ENCODE results near the gene C1QTNF8. TPM values are rescaled to one million over a fixed set of nuclear protein-coding genes. Genes with fewer than 3 reads are reported as not detected.

Gene C1QTNF8
- total RNA-seq, 1 donor from 2014 or later = not detected

- Mint-ChIP-seq H3K4me1 (no peaks in the 10 kb centered on the region), H3K36me3 (ENCODE audit: low read depth) (no peaks in the 10 kb centered on the region), H3K9me3 (no peaks in the 10 kb centered on the region), H3K27me3 (no peaks in the 10 kb centered on the region), H3K4me3 (no peak overlapping the region), H3K27ac (no peak overlapping the region)
- intact Hi-C loops (cut with micrococcal nuclease) = no loop called here
- no peak for DNase-seq
These were observed 20.5 kb downstream of the C1QTNF8 start for GRCh38 chr16:1075546-1075945.

GRCh38 chr16:1074379-1074649, 21.7 kb downstream of the C1QTNF8 start:
- intact Hi-C loops (cut with micrococcal nuclease) = no loop called here

GRCh38 chr16:1073566-1074378, 22.3 kb downstream of the C1QTNF8 start:
- Mint-ChIP-seq H3K27ac (no peak overlapping the region), H3K27me3 (no peaks in the 10 kb centered on the region), H3K4me1 (no peaks in the 10 kb centered on the region), H3K36me3 (ENCODE audit: low read depth) (no peaks in the 10 kb centered on the region), H3K9me3 (no peaks in the 10 kb centered on the region), H3K4me3 (no peak overlapping the region)
- no peak for DNase-seq
- intact Hi-C loops (cut with micrococcal nuclease) = no loop called here

More at GRCh38 chr16:1074379-1074649, 21.7 kb downstream of the C1QTNF8 start:
- no peak for DNase-seq
- no peaks in the 10 kb centered on the region for H3K4me1 Mint-ChIP-seq
- H3K27me3 Mint-ChIP-seq = no peaks in the 10 kb centered on the region
- H3K9me3 Mint-ChIP-seq = no peaks in the 10 kb centered on the region
- H3K27ac Mint-ChIP-seq = no peak overlapping the region
- H3K4me3 Mint-ChIP-seq = no peak overlapping the region
- H3K36me3 Mint-ChIP-seq (ENCODE audit: low read depth) = no peaks in the 10 kb centered on the region

- Mint-ChIP-seq H3K4me1 (no peaks in the 10 kb centered on the region), H3K4me3 (no peak overlapping the region), H3K27me3 (no peaks in the 10 kb centered on the region), H3K9me3 (no peaks in the 10 kb centered on the region), H3K36me3 (ENCODE audit: low read depth) (no peaks in the 10 kb centered on the region), H3K27ac (no peak overlapping the region)
- no peak for DNase-seq
- intact Hi-C loops (cut with micrococcal nuclease) = no loop called here
These were observed 22.8 kb downstream of the C1QTNF8 start for GRCh38 chr16:1073262-1073558.

GRCh38 chr16:1072526-1073261, 23.4 kb downstream of the C1QTNF8 start, which contains the start of gene SSTR5:
Gene SSTR5 (plus strand): TSS chr16:1072747. CDS start chr16:1078869, 6,122 bp downstream.
- Mint-ChIP-seq H3K4me1 (no peaks in the 10 kb centered on the region), H3K36me3 (ENCODE audit: low read depth) (no peaks in the 10 kb centered on the region), H3K27me3 (peaks cover under 1% of the 10 kb centered on the region), H3K4me3 (no peak within 1 kb of the TSS), H3K9me3 (no peaks in the 10 kb centered on the region), H3K27ac (no peak within 1 kb of the TSS)
- intact Hi-C loops (cut with micrococcal nuclease) = no loop called here
- DNase-seq = no peak

- Mint-ChIP-seq H3K36me3 (ENCODE audit: low read depth) (no peaks in the 10 kb centered on the region), H3K9me3 (no peaks in the 10 kb centered on the region), H3K4me3 (no peak overlapping the region), H3K27me3 (peaks cover 3% of the 10 kb centered on the region), H3K4me1 (no peaks in the 10 kb centered on the region), H3K27ac (no peak overlapping the region)
- intact Hi-C loops (cut with micrococcal nuclease) = no loop called here
- no peak for DNase-seq
These were observed 24.4 kb downstream of the C1QTNF8 start for GRCh38 chr16:1071561-1072225.

GRCh38 chr16:1070864-1071408, 25.1 kb downstream of the C1QTNF8 start:
- Mint-ChIP-seq H3K4me1 (no peaks in the 10 kb centered on the region), H3K27ac (no peak overlapping the region), H3K36me3 (ENCODE audit: low read depth) (no peaks in the 10 kb centered on the region), H3K4me3 (no peak overlapping the region), H3K27me3 (peaks cover 3% of the 10 kb centered on the region), H3K9me3 (no peaks in the 10 kb centered on the region)
- intact Hi-C loops (cut with micrococcal nuclease) = no loop called here
- DNase-seq = no peak

GRCh38 chr16:1070084-1070863, 25.8 kb downstream of the C1QTNF8 start:
- peaks cover 4% of the 10 kb centered on the region for H3K27me3 Mint-ChIP-seq
- no peak for DNase-seq

GRCh38 chr16:1069154-1069553, 26.9 kb downstream of the C1QTNF8 start:
- Mint-ChIP-seq H3K27me3 (peaks cover 7% of the 10 kb centered on the region), H3K4me1 (no peaks in the 10 kb centered on the region), H3K4me3 (no peak overlapping the region), H3K27ac (no peak overlapping the region), H3K9me3 (no peaks in the 10 kb centered on the region), H3K36me3 (ENCODE audit: low read depth) (no peaks in the 10 kb centered on the region)
- peak; percentile 59 for DNase-seq
- intact Hi-C loops (cut with micrococcal nuclease) = no loop called here

More at GRCh38 chr16:1070084-1070863, 25.8 kb downstream of the C1QTNF8 start:
- intact Hi-C loops (cut with micrococcal nuclease) = no loop called here
- Mint-ChIP-seq H3K4me3 (no peak overlapping the region), H3K4me1 (no peaks in the 10 kb centered on the region), H3K36me3 (ENCODE audit: low read depth) (no peaks in the 10 kb centered on the region), H3K27ac (no peak overlapping the region), H3K9me3 (no peaks in the 10 kb centered on the region)

- H3K4me1 Mint-ChIP-seq = no peaks in the 10 kb centered on the region
- no peak overlapping the region for H3K4me3 Mint-ChIP-seq
- intact Hi-C loops (cut with micrococcal nuclease) = no loop called here
These were observed 27.6 kb downstream of the C1QTNF8 start for GRCh38 chr16:1068451-1068850.

GRCh38 chr16:1067629-1068028, 28.4 kb downstream of the C1QTNF8 start:
- H3K27ac Mint-ChIP-seq = peak overlapping the region; percentile 61
- H3K4me3 Mint-ChIP-seq = no peak overlapping the region
- no peaks in the 10 kb centered on the region for H3K4me1 Mint-ChIP-seq
- no peaks in the 10 kb centered on the region for H3K9me3 Mint-ChIP-seq
- intact Hi-C loops (cut with micrococcal nuclease) = no loop called here
- no peak for DNase-seq
- H3K27me3 Mint-ChIP-seq = peaks cover 7% of the 10 kb centered on the region
- no peaks in the 10 kb centered on the region for H3K36me3 Mint-ChIP-seq (ENCODE audit: low read depth)

More at GRCh38 chr16:1068451-1068850, 27.6 kb downstream of the C1QTNF8 start:
- H3K36me3 Mint-ChIP-seq (ENCODE audit: low read depth) = no peaks in the 10 kb centered on the region
- DNase-seq = no peak
- H3K27ac Mint-ChIP-seq = no peak overlapping the region
- no peaks in the 10 kb centered on the region for H3K9me3 Mint-ChIP-seq
- H3K27me3 Mint-ChIP-seq = peaks cover 7% of the 10 kb centered on the region

GRCh38 chr16:1066584-1067172, 29.4 kb downstream of the C1QTNF8 start:
- no peaks in the 10 kb centered on the region for H3K4me1 Mint-ChIP-seq
- H3K27me3 Mint-ChIP-seq = peaks cover 7% of the 10 kb centered on the region
- H3K4me3 Mint-ChIP-seq = no peak overlapping the region
- no peaks in the 10 kb centered on the region for H3K36me3 Mint-ChIP-seq (ENCODE audit: low read depth)
- DNase-seq = no peak
- intact Hi-C loops (cut with micrococcal nuclease) = no loop called here
- no peaks in the 10 kb centered on the region for H3K9me3 Mint-ChIP-seq
- H3K27ac Mint-ChIP-seq = no peak overlapping the region

- Mint-ChIP-seq H3K27ac (no peak overlapping the region), H3K27me3 (peaks cover 7% of the 10 kb centered on the region), H3K4me1 (no peaks in the 10 kb centered on the region), H3K36me3 (ENCODE audit: low read depth) (no peaks in the 10 kb centered on the region), H3K4me3 (no peak overlapping the region), H3K9me3 (no peaks in the 10 kb centered on the region)
- no peak for DNase-seq
- intact Hi-C loops (cut with micrococcal nuclease) = no loop called here
These were observed 30.4 kb downstream of the C1QTNF8 start for GRCh38 chr16:1065469-1066128.
